Measurements from ENCODE around the gene BRWD1. TPM values are rescaled to one million over a fixed set of nuclear protein-coding genes. Genes with fewer than 3 reads are reported as not detected.

BRWD1 gene
- total and polyA plus RNA-seq, 2 donors from 2014 or later: 9.1 to 43.9 TPM

DNA sequence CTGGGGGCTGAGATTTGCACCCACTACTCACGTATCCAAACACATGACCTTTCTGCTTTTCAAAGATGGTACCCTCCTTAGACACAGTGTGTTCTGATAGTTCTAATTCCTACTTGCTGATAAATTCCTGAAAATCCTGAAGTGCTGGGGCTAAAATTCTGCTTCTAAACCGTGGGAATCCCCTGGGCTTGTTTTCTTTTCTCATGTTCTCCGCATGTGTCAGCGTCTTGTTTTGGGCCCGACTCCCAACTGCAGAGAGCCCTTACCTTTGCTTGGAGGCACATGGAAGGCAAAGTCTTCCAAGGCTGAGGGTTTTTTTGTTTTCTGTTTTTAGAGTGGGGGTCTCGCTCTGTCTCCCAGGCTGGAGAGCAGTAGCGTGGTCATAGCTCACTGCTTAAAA, 157.4 kb downstream of the BRWD1 start:
- H3K9me3 ChIP-seq (ENCODE audit: control insufficient read depth in 2 of 3, insufficient read depth in 1 of 3, low read length in 3 of 3): no peaks in the 10 kb centered on the region
- H3K36me3 ChIP-seq (ENCODE audit: control insufficient read depth in 2 of 3, insufficient read depth in 3 of 3, low read length in 3 of 3): no peaks in the 10 kb centered on the region
- H3K9ac ChIP-seq (ENCODE audit: low read length in 3 of 3): no peak overlapping the region
- intact Hi-C loops (cut with DNase I): no loop called here
- no peak overlapping the region for H3K27ac ChIP-seq (ENCODE audit: low read depth in 2 of 2, low read length in 2 of 2)
- no peak overlapping the region for H3K4me3 ChIP-seq (ENCODE audit: low read length in 3 of 3)
- TF ChIP-seq, protein P1, sequence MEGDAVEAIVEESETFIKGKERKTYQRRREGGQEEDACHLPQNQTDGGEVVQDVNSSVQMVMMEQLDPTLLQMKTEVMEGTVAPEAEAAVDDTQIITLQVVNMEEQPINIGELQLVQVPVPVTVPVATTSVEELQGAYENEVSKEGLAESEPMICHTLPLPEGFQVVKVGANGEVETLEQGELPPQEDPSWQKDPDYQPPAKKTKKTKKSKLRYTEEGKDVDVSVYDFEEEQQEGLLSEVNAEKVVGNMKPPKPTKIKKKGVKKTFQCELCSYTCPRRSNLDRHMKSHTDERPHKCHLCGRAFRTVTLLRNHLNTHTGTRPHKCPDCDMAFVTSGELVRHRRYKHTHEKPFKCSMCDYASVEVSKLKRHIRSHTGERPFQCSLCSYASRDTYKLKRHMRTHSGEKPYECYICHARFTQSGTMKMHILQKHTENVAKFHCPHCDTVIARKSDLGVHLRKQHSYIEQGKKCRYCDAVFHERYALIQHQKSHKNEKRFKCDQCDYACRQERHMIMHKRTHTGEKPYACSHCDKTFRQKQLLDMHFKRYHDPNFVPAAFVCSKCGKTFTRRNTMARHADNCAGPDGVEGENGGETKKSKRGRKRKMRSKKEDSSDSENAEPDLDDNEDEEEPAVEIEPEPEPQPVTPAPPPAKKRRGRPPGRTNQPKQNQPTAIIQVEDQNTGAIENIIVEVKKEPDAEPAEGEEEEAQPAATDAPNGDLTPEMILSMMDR (IDR thresholded peaks at IDR 0.05; ENCODE audit: borderline replicate concordance, extremely low read depth, insufficient read depth): no peak
- DNase-seq (no peak), FAIRE-seq (no peak)
- no peaks in the 10 kb centered on the region for H3K27me3 ChIP-seq (ENCODE audit: control insufficient read depth, insufficient read depth, low read length)
- H3K4me1 ChIP-seq (ENCODE audit: control insufficient read depth in 2 of 3, insufficient read depth in 2 of 3, low read depth in 1 of 3, low read length in 3 of 3): no peaks in the 10 kb centered on the region

DNA sequence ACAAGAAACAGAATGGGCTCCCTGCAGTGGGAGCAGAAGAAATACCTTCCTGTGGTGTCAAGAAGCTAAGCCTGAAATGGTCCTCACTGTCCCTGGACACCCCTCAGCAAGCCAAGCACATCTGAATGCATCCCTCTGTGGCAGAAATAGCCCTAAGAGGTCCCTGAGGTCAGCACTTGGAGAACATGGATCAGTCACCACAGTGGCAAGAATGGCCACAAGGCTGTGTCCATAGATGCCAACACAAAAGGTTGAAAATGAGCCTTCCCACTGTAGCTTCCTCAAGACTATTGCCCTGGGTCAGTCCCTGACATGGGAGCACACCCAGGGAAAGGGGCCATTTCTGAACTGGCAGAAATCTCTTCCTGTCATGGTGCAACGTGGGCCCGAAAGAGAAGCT, 157.9 kb downstream of the BRWD1 start:
- DNase-seq (no peak), FAIRE-seq (no peak)
- TF ChIP-seq, protein P1 (IDR thresholded peaks at IDR 0.05; ENCODE audit: borderline replicate concordance, extremely low read depth, insufficient read depth): no peak
- Histone ChIP-seq H3K27me3 (ENCODE audit: control insufficient read depth, insufficient read depth, low read length) (no peaks in the 10 kb centered on the region), H3K36me3 (ENCODE audit: control insufficient read depth in 2 of 3, insufficient read depth in 3 of 3, low read length in 3 of 3) (no peaks in the 10 kb centered on the region), H3K9ac (ENCODE audit: low read length in 3 of 3) (no peak overlapping the region), H3K4me1 (ENCODE audit: control insufficient read depth in 2 of 3, insufficient read depth in 2 of 3, low read depth in 1 of 3, low read length in 3 of 3) (no peaks in the 10 kb centered on the region), H3K9me3 (ENCODE audit: control insufficient read depth in 2 of 3, insufficient read depth in 1 of 3, low read length in 3 of 3) (no peaks in the 10 kb centered on the region), H3K27ac (ENCODE audit: low read depth in 2 of 2, low read length in 2 of 2) (no peak overlapping the region), H3K4me3 (ENCODE audit: low read length in 3 of 3) (no peak overlapping the region)
- intact Hi-C loops (cut with DNase I): no loop called here

DNA sequence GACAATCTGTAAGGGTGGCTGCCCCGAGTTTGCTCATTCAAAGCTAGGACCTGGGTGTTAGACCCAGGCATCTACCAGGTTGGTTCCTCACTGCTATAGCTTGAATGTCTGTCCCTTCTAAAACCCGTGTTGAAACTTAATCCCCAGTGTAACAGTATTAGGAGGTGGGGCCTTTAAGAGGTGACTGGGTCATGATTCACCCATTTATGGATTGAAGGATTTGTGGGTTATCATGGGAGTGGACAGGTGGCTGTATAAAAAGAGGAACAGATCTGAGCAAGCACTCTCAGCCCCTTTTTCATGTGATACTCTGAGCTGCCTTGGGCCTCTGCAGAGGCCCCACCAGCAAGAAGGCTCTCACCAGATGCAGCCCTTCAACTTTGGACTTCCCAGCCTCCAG, 159.6 kb downstream of the BRWD1 start:
- DNase-seq (no peak), FAIRE-seq (no peak)
- H3K27me3 ChIP-seq (ENCODE audit: control insufficient read depth, insufficient read depth, low read length): no peaks in the 10 kb centered on the region
- H3K36me3 ChIP-seq (ENCODE audit: control insufficient read depth in 2 of 3, insufficient read depth in 3 of 3, low read length in 3 of 3): no peaks in the 10 kb centered on the region
- intact Hi-C loops (cut with DNase I): no loop called here
- H3K4me1 ChIP-seq (ENCODE audit: control insufficient read depth in 2 of 3, insufficient read depth in 2 of 3, low read depth in 1 of 3, low read length in 3 of 3): no peaks in the 10 kb centered on the region
- no peak overlapping the region for H3K9ac ChIP-seq (ENCODE audit: low read length in 3 of 3)
- no peaks in the 10 kb centered on the region for H3K9me3 ChIP-seq (ENCODE audit: control insufficient read depth in 2 of 3, insufficient read depth in 1 of 3, low read length in 3 of 3)
- H3K27ac ChIP-seq (ENCODE audit: low read depth in 2 of 2, low read length in 2 of 2): no peak overlapping the region
- H3K4me3 ChIP-seq (ENCODE audit: low read length in 3 of 3): no peak overlapping the region
- TF ChIP-seq, protein P1 (IDR thresholded peaks at IDR 0.05; ENCODE audit: borderline replicate concordance, extremely low read depth, insufficient read depth): no peak

DNA sequence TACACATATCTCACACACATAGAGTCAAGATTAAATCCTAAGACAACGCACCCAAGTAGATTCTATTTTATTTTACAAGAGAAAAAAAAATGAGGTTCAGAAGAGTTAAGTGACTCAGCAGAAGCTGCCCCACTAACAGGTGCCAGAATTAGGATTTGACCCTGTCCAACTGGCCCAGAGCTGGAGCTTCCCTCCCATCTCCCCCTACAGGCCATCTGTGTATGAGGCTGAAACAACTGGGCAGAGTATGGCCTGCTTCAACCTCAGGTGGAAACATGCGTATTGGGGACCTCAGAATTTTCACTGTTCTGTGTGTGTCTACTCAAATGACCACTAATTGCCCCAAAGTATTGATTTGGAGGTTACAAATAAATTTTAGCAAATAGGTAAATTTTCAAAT, 160.1 kb downstream of the BRWD1 start:
- Histone ChIP-seq H3K27me3 (ENCODE audit: control insufficient read depth, insufficient read depth, low read length) (no peaks in the 10 kb centered on the region), H3K36me3 (ENCODE audit: control insufficient read depth in 2 of 3, insufficient read depth in 3 of 3, low read length in 3 of 3) (no peaks in the 10 kb centered on the region), H3K4me1 (ENCODE audit: control insufficient read depth in 2 of 3, insufficient read depth in 2 of 3, low read depth in 1 of 3, low read length in 3 of 3) (no peaks in the 10 kb centered on the region), H3K4me3 (ENCODE audit: low read length in 3 of 3) (no peak overlapping the region), H3K9ac (ENCODE audit: low read length in 3 of 3) (no peak overlapping the region), H3K9me3 (ENCODE audit: control insufficient read depth in 2 of 3, insufficient read depth in 1 of 3, low read length in 3 of 3) (no peaks in the 10 kb centered on the region), H3K27ac (ENCODE audit: low read depth in 2 of 2, low read length in 2 of 2) (no peak overlapping the region)
- DNase-seq: no peak
- TF ChIP-seq, protein P1 (IDR thresholded peaks at IDR 0.05; ENCODE audit: borderline replicate concordance, extremely low read depth, insufficient read depth): no peak
- intact Hi-C loops (cut with DNase I): no loop called here
- no peak for FAIRE-seq
